H9 (cell line): ENCODE results near the gene GLMP. TPM values are rescaled to one million over a fixed set of nuclear protein-coding genes. Genes with fewer than 3 reads are reported as not detected.

Experiments
- DNase-seq: peaks from one replicate; pipeline ENCODE4 v3.0.0-alpha.2; 2017
- H2AFZ ChIP-seq: one replicate; pipeline ENCODE4 v1.6.1; 2013; ENCODE audit warnings: mild to moderate bottlenecking, low read length, control low read depth, moderate library complexity
- H2AK5ac ChIP-seq: 2 replicates; pipeline ENCODE4 v1.6.1; 2013; ENCODE audit warnings: low read length, control low read depth, mixed read lengths; ENCODE audit not compliant: insufficient read length
- H2BK120ac ChIP-seq: one replicate; pipeline ENCODE4 v1.6.1; 2013; ENCODE audit warnings: low read depth, mild to moderate bottlenecking, low read length, control low read depth, inconsistent platforms; ENCODE audit not compliant: poor library complexity, severe bottlenecking
- H2BK12ac ChIP-seq: 2 replicates; pipeline ENCODE4 v1.6.1; 2013; ENCODE audit warnings: low read length, control low read depth, mixed read lengths, low read depth; ENCODE audit not compliant: insufficient read length
- H2BK15ac ChIP-seq: 2 replicates; pipeline ENCODE4 v1.6.1; 2013; ENCODE audit warnings: low read depth, low read length, control low read depth
- H2BK20ac ChIP-seq: one replicate; pipeline ENCODE4 v1.6.1; 2013; ENCODE audit warnings: low read depth, mild to moderate bottlenecking, low read length, control low read depth, inconsistent platforms; ENCODE audit not compliant: poor library complexity, severe bottlenecking
- H2BK5ac ChIP-seq: 2 replicates; pipeline ENCODE4 v1.6.1; 2013; ENCODE audit warnings: low read length, control low read depth, mixed read lengths; ENCODE audit not compliant: insufficient read length
- H3K14ac ChIP-seq: 2 replicates; pipeline ENCODE4 v1.6.1; 2013; ENCODE audit warnings: low read length, control low read depth; ENCODE audit not compliant: insufficient read depth
- H3K18ac ChIP-seq: 2 replicates; pipeline ENCODE4 v1.6.1; 2013; ENCODE audit warnings: low read depth, mild to moderate bottlenecking, mixed read lengths, low read length, control low read depth; ENCODE audit not compliant: insufficient read length
- H3K23ac ChIP-seq: 2 replicates; pipeline ENCODE4 v1.6.1; 2013; ENCODE audit warnings: low read length, control low read depth, mixed read lengths, low read depth; ENCODE audit not compliant: insufficient read length
- H3K23me2 ChIP-seq: 2 replicates; pipeline ENCODE4 v1.6.1; 2013; ENCODE audit warnings: low read depth, mild to moderate bottlenecking, mixed read lengths, low read length, control low read depth; ENCODE audit not compliant: insufficient read length, poor library complexity, severe bottlenecking
- H3K27ac ChIP-seq: 2 replicates; pipeline ENCODE4 v1.5.1; 2013; ENCODE audit warnings: low read length, control low read depth, mixed read lengths, low read depth; ENCODE audit not compliant: insufficient read length
- H3K27me3 ChIP-seq: 2 replicates; pipeline ENCODE4 v1.6.1; 2013; ENCODE audit warnings: low read length, control low read depth, inconsistent platforms; ENCODE audit not compliant: insufficient read depth
- H3K4ac ChIP-seq: 2 replicates; pipeline ENCODE4 v1.6.1; 2013; ENCODE audit warnings: low read depth, mild to moderate bottlenecking, control low read depth, inconsistent platforms, low read length, moderate library complexity
- H3K4me1 ChIP-seq: 2 replicates; pipeline ENCODE4 v1.6.1; 2013; ENCODE audit warnings: low read length, control low read depth, inconsistent platforms; ENCODE audit not compliant: insufficient read depth
- H3K4me2 ChIP-seq: 2 replicates; pipeline ENCODE4 v1.6.1; 2013; ENCODE audit warnings: low read length, control low read depth, mixed read lengths; ENCODE audit not compliant: insufficient read length, insufficient read depth
- H3K56ac ChIP-seq: 2 replicates; pipeline ENCODE4 v1.6.1; 2013; ENCODE audit warnings: low read depth, mild to moderate bottlenecking, mixed read lengths, low read length, control low read depth; ENCODE audit not compliant: insufficient read length
- H3K79me1 ChIP-seq: 2 replicates; pipeline ENCODE4 v1.6.1; 2013; ENCODE audit warnings: low read depth, mild to moderate bottlenecking, moderate library complexity, low read length, control low read depth, inconsistent platforms; ENCODE audit not compliant: insufficient read depth, poor library complexity, severe bottlenecking
- H3K79me2 ChIP-seq: 2 replicates; pipeline ENCODE4 v1.6.1; 2013; ENCODE audit warnings: low read length, control low read depth, inconsistent platforms; ENCODE audit not compliant: insufficient read depth
- H3K9ac ChIP-seq: 2 replicates; pipeline ENCODE4 v1.6.1; 2013; ENCODE audit warnings: low read length, control low read depth, mixed read lengths; ENCODE audit not compliant: insufficient read length; ENCODE audit errors: extremely low read depth
- H3K9me3 ChIP-seq: one replicate; pipeline ENCODE4 v1.6.1; 2013; ENCODE audit warnings: low read depth, low read length, inconsistent platforms; ENCODE audit not compliant: control insufficient read depth
- H3T11ph ChIP-seq: one replicate; pipeline ENCODE4 v1.6.1; 2013; ENCODE audit warnings: mild to moderate bottlenecking, low read length, control low read depth, inconsistent platforms
- H4K20me1 ChIP-seq: one replicate; pipeline ENCODE4 v1.6.1; 2013; ENCODE audit not compliant: control insufficient read depth, insufficient read length, insufficient read depth
- H4K5ac ChIP-seq: 2 replicates; pipeline ENCODE4 v1.6.1; 2013; ENCODE audit warnings: low read depth, mild to moderate bottlenecking, mixed read lengths, low read length, control low read depth; ENCODE audit not compliant: insufficient read length
- H4K8ac ChIP-seq: replicated peaks from 2 replicates; pipeline ENCODE4 v1.6.1; 2013; ENCODE audit warnings: low read length, control low read depth, mixed read lengths, low read depth; ENCODE audit not compliant: insufficient read length
- H4K91ac ChIP-seq: 2 replicates; pipeline ENCODE4 v1.6.1; 2013; ENCODE audit warnings: low read depth, mild to moderate bottlenecking, moderate library complexity, mixed read lengths, low read length, control low read depth; ENCODE audit not compliant: insufficient read length
- H3K27ac Mint-ChIP-seq, 3 experiments: 2 replicates in 2 of 3; 3 replicates in 1 of 3; pipeline ENCODE4 v1.8.0; 2020 to 2021; ENCODE audit warnings: mixed read lengths in 3 of 3, mild to moderate bottlenecking in 1 of 3, moderate library complexity in 1 of 3
- H3K27me3 Mint-ChIP-seq: 2 replicates; pipeline ENCODE4 v1.8.0; 2021; ENCODE audit warnings: low read depth, mild to moderate bottlenecking, moderate library complexity, mixed read lengths
- H3K36me3 Mint-ChIP-seq, 3 experiments: 2 replicates in 2 of 3; 3 replicates in 1 of 3; pipeline ENCODE4 v1.8.0; 2020 to 2021; ENCODE audit warnings: low read depth in 3 of 3, mixed read lengths in 3 of 3; ENCODE audit not compliant: insufficient read depth in 1 of 3
- H3K4me1 Mint-ChIP-seq, 2 experiments: 2 replicates each; pipeline ENCODE4 v1.8.0; 2020; ENCODE audit warnings: mixed read lengths in 2 of 2
- H3K4me3 Mint-ChIP-seq, 2 experiments: 2 replicates in 1 of 2; 3 replicates in 1 of 2; pipeline ENCODE4 v1.8.0; 2020 to 2021; ENCODE audit warnings: mild to moderate bottlenecking in 2 of 2, mixed read lengths in 2 of 2, moderate library complexity in 1 of 2
- H3K9me3 Mint-ChIP-seq, 2 experiments: 2 replicates in 1 of 2; 3 replicates in 1 of 2; pipeline ENCODE4 v1.8.0; 2020; ENCODE audit warnings: mild to moderate bottlenecking in 2 of 2, mixed read lengths in 2 of 2, moderate library complexity in 1 of 2
- WGBS: extraction: QIAGEN DNeasy Blood & Tissue Kit; methylation state at CpG from one replicate; pipeline ENCODE4 v1.1.7; 2013; ENCODE audit warnings: missing lambda C conversion rate, low lambda C conversion rate, mixed read lengths; ENCODE audit not compliant: insufficient read length; ENCODE audit errors: extremely low coverage; 5-methylcytosine and 5-hydroxymethylcytosine counted together
- total RNA-seq: library from RNA; stranded (reverse); gene quantifications from 2 replicates; pipeline ENCODE4 v1.2.1, GENCODE V29; 2021
- TF ChIP-seq, protein P1 (sequence below): fragments of 200-600 bp; sonication (generic); conservative IDR thresholded peaks from 3 replicates; pipeline ENCODE4 v1.8.0; 2021; ENCODE audit warnings: antibody characterized with exemption, mild to moderate bottlenecking

Gene GLMP
- total RNA-seq, 1 experiment from 2014 or later = 49.2 TPM

DNA sequence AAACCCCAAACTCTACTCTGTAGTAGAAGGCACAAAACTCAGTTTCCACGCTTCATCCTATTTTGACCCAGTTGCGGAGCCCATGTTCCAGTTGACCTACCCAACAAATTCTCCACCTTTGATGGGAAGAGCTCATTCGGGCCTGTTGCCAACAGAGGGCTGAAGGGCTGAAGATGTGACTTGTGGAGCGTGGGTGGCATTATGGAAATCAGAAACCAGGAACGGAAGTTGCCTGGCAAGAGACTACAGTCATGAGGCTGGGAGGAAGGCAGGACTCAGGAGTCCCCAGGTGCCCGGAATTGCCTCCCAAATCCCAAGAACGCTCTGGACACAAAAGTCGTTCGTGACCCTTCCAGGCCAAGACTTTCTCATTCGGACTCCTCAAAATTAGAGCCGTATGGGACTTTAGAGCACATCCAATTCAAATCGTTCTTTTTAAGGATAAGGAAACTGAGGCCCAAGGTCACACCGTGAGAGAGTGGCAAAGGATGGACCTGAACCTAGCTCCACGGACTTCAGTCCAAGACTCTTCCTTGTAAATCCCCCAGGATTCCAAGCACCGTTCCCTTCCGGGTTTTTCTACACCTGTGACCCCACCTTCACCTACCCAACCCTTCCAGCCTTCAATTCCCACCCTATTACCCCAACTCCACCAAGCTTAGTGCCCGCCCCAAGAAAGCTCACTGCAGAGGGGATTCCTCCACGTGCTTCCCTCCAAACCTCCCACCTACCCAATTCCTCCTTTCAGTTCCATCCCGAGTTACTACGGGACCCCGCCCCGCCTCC is 13.6 kb downstream of the GLMP start:
- Histone ChIP-seq H3K4me1 (no peaks in the 10 kb centered on the region), H3K14ac (peak overlapping the region; percentile 50; the same call in 1 of the 2 replicates), H2AK5ac (no peak overlapping the region), H3T11ph (no peak overlapping the region), H4K5ac (no peak overlapping the region), H2BK5ac (no peak overlapping the region), H4K91ac (no peak overlapping the region), H3K23ac (no peak overlapping the region), H4K8ac (no peak overlapping the region), H3K9ac (peak overlapping the region; percentile 92), H3K27ac (peak overlapping the region; percentile 8), H2BK12ac (no peak overlapping the region), H3K79me1 (peaks cover 5% of the 10 kb centered on the region), H2AFZ (no peak overlapping the region), H3K56ac (no peak overlapping the region), H3K27me3 (no peaks in the 10 kb centered on the region), H2BK15ac (no peak overlapping the region), H2BK20ac (no peak overlapping the region), H3K9me3 (no peaks in the 10 kb centered on the region), H3K23me2 (peaks cover 12% of the 10 kb centered on the region), H2BK120ac (no peak overlapping the region), H3K4ac (no peak overlapping the region), H3K18ac (no peak overlapping the region), H4K20me1 (no peaks in the 10 kb centered on the region), H3K4me2 (peak overlapping the region; percentile 93), H3K79me2 (peaks cover 22% of the 10 kb centered on the region)
- H3K27ac Mint-ChIP-seq = peak overlapping the region; percentile 97
- whole genome bisulfite sequencing = no CpG with 5 or more reads among the region's 22 CpGs
- H3K9me3 Mint-ChIP-seq = no peaks in the 10 kb centered on the region
- H3K4me1 Mint-ChIP-seq = peaks cover 24 to 29% of the 10 kb centered on the region in 2 experiments
- no peak for DNase-seq
- H3K27me3 Mint-ChIP-seq = no peaks in the 10 kb centered on the region; the same call in 1 of the 2 replicates
- TF ChIP-seq, protein P1, sequence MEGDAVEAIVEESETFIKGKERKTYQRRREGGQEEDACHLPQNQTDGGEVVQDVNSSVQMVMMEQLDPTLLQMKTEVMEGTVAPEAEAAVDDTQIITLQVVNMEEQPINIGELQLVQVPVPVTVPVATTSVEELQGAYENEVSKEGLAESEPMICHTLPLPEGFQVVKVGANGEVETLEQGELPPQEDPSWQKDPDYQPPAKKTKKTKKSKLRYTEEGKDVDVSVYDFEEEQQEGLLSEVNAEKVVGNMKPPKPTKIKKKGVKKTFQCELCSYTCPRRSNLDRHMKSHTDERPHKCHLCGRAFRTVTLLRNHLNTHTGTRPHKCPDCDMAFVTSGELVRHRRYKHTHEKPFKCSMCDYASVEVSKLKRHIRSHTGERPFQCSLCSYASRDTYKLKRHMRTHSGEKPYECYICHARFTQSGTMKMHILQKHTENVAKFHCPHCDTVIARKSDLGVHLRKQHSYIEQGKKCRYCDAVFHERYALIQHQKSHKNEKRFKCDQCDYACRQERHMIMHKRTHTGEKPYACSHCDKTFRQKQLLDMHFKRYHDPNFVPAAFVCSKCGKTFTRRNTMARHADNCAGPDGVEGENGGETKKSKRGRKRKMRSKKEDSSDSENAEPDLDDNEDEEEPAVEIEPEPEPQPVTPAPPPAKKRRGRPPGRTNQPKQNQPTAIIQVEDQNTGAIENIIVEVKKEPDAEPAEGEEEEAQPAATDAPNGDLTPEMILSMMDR = no peak
- H3K4me3 Mint-ChIP-seq = peak overlapping the region; percentile 97 to 98
- peaks cover 18 to 27% (median 21%) of the 10 kb centered on the region in 3 experiments; a peak in 6 of 7 replicates for H3K36me3 Mint-ChIP-seq
